BLaER1 treated with 17β-estradiol and CSF1 and Interleukin-3, amounts not matched to agents 10 nM and 100 nM (cell line): ENCODE results near the gene TMIE.
A peak's percentile ranks its signal among the peaks of the same experiment; 100 is the strongest.

ENCODE experiments used
- H3K27ac ChIP-seq, 11 experiments: shearing (Covaris generic); formaldehyde crosslinking; 2 replicates each; pipeline ENCODE4 v1.8.1; 2022
- H3K27me3 ChIP-seq, 11 experiments: shearing (Covaris generic); formaldehyde crosslinking; 2 replicates each; pipeline ENCODE4 v1.8.1; 2022
- H3K36me3 ChIP-seq, 11 experiments: shearing (Covaris generic); formaldehyde crosslinking; 2 replicates each; pipeline ENCODE4 v1.8.1; 2022
- H3K4me1 ChIP-seq, 10 experiments: shearing (Covaris generic); formaldehyde crosslinking; 2 replicates each; pipeline ENCODE4 v1.8.1; 2022
- H3K4me2 ChIP-seq, 11 experiments: shearing (Covaris generic); formaldehyde crosslinking; 2 replicates each; pipeline ENCODE4 v1.8.1; 2022
- H3K4me3 ChIP-seq, 10 experiments: shearing (Covaris generic); formaldehyde crosslinking; 2 replicates each; pipeline ENCODE4 v1.8.1; 2022
- H3K9ac ChIP-seq, 11 experiments: shearing (Covaris generic); formaldehyde crosslinking; 2 replicates each; pipeline ENCODE4 v1.8.1; 2022
- H3K9me3 ChIP-seq, 11 experiments: shearing (Covaris generic); formaldehyde crosslinking; replicated peaks in 1 of 11; 2 replicates each; pipeline ENCODE4 v1.8.1; 2022
- H4K20me1 ChIP-seq, 11 experiments: shearing (Covaris generic); formaldehyde crosslinking; 2 replicates each; pipeline ENCODE4 v1.8.1; 2022
- Cebpa-rat ChIP-seq, 11 experiments: shearing (Covaris generic); IDR thresholded peaks; 2 replicates each; pipeline ENCODE4 v1.8.1; 2022

TMIE gene

GRCh38 chr3:46662771-46663551, 38.2 kb upstream of the TMIE start:
- Histone ChIP-seq H3K4me2 (peak overlapping the region in 1 of 11 experiments; percentile 5; a peak in 1 of 22 replicates), H3K27ac (no peak overlapping the region), H4K20me1 (no peaks in the 10 kb centered on the region; a peak in 1 of 22 replicates), H3K36me3 (no peaks in the 10 kb centered on the region), H3K4me1 (peaks cover 18 to 39% (median 32%) of the 10 kb centered on the region in 10 experiments), H3K27me3 (no peaks in the 10 kb centered on the region; a peak in 1 of 22 replicates), H3K9ac (no peak overlapping the region), H3K4me3 (no peak overlapping the region), H3K9me3 (no peaks in the 10 kb centered on the region)
- no peak for TF ChIP-seq Cebpa-rat (IDR thresholded peaks at IDR 0.05)

- TF ChIP-seq Cebpa-rat (IDR thresholded peaks at IDR 0.05) = no peak
- peaks cover 17 to 34% (median 27%) of the 10 kb centered on the region in 10 experiments for H3K4me1 ChIP-seq
- H3K27me3 ChIP-seq = no peaks in the 10 kb centered on the region; a peak in 1 of 22 replicates
- H3K4me3 ChIP-seq = no peak overlapping the region
- peak overlapping the region in 1 of 11 experiments; percentile 5; a peak in 1 of 22 replicates for H3K4me2 ChIP-seq
- H3K9ac ChIP-seq = no peak overlapping the region
- no peaks in the 10 kb centered on the region for H3K9me3 ChIP-seq
- no peaks in the 10 kb centered on the region for H3K36me3 ChIP-seq
- H3K27ac ChIP-seq = no peak overlapping the region
- H4K20me1 ChIP-seq = no peaks in the 10 kb centered on the region; a peak in 1 of 22 replicates
These were observed 37.5 kb upstream of the TMIE start for GRCh38 chr3:46663591-46664135.

DNA sequence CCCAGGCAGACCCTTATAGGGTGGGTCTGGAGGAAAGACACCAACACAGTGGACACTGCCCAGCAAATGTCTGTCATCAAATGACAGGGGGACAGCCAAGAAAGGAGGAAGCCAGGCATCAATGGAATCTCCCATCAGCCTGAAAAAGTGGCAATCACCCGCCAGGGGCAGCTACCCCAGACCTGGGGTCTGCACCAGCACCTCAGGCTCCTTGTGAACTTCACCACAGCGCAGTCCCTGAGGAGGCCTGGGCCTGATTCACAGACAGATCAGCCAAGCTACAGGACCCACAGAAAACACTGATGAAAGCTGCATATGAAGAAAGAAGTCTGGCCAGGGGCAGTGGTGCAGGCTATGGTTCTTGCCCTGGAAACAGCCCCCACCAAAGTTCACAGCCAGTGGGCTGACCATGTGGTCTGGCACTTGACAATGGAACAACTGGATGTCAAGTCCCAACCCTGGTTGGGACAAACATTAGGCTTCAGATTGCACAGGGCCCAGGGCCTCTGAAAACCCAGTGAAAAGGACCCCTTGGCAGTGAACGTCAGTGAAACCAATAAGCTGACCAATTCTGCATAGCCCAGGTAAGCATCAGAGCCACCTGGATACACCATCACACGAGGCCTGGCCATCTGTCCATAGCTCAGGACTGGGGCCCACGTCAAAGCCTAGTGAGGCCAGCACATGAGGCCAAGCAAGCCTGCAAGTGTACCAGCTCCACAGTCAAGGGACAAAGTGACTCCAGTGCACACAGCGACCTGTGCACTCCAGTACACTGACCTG, 36.8 kb upstream of the TMIE start:
- Histone ChIP-seq H3K4me2 (no peak overlapping the region), H4K20me1 (no peaks in the 10 kb centered on the region; a peak in 1 of 22 replicates), H3K27me3 (no peaks in the 10 kb centered on the region; a peak in 1 of 22 replicates), H3K4me3 (no peak overlapping the region), H3K9me3 (no peaks in the 10 kb centered on the region), H3K36me3 (no peaks in the 10 kb centered on the region), H3K27ac (no peak overlapping the region), H3K4me1 (peaks cover 16 to 27% (median 22%) of the 10 kb centered on the region in 10 experiments), H3K9ac (no peak overlapping the region)
- no peak for TF ChIP-seq Cebpa-rat (IDR thresholded peaks at IDR 0.05)

DNA sequence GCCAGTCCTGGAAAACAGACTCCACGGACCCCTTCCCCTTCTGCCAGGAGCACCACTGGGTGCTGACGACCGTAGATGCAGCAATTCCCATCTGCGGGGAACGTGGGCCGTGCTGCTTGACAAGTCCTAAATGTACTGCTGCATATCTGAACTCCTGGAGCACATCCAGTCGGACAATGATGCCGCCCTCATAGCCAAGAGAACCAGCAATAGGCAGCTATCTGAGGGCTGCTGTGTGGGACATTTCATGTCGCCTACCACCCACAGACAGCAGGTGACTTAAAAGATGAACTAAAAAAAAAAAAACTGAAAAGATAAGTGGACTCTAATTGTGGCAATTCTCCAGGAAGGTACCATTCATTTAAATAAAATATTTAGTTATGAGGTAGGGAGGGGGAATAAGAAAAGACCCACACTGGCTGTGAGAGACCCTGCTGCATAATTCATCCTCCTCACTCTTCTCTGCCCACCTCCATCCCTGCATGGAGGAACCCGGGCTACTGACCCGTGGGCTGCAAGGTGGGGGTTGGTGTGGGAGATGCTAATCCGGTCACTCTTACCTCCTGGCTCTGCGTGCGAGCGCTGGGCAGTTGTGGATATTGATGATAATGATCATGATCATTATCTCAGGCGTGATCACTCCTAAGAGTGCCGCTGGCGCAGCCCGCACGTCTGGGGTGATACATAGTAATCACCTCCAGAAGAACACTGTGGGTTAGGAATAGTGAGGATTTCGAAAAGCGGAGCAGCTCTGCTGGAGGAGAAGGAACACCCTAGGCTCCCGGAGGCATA, 36.0 kb upstream of the TMIE start:
- no peak overlapping the region for H3K9ac ChIP-seq
- H3K9me3 ChIP-seq = no peaks in the 10 kb centered on the region
- H3K4me2 ChIP-seq = no peak overlapping the region
- no peaks in the 10 kb centered on the region; a peak in 1 of 22 replicates for H4K20me1 ChIP-seq
- H3K27ac ChIP-seq = no peak overlapping the region
- H3K4me1 ChIP-seq = peaks cover 8 to 19% (median 15%) of the 10 kb centered on the region in 10 experiments; a peak in 19 of 20 replicates
- H3K27me3 ChIP-seq = no peaks in the 10 kb centered on the region
- no peak for TF ChIP-seq Cebpa-rat (IDR thresholded peaks at IDR 0.05)
- H3K4me3 ChIP-seq = no peak overlapping the region
- no peaks in the 10 kb centered on the region for H3K36me3 ChIP-seq

- no peak for TF ChIP-seq Cebpa-rat (IDR thresholded peaks at IDR 0.05)
- peaks cover 2 to 18% (median 12%) of the 10 kb centered on the region in 10 experiments; a peak in 19 of 20 replicates for H3K4me1 ChIP-seq
- H3K9ac ChIP-seq = no peak overlapping the region
- no peak overlapping the region for H3K27ac ChIP-seq
- H3K27me3 ChIP-seq = no peaks in the 10 kb centered on the region
- H3K36me3 ChIP-seq = no peaks in the 10 kb centered on the region
- H3K4me3 ChIP-seq = no peak overlapping the region
- no peak overlapping the region for H3K4me2 ChIP-seq
- no peaks in the 10 kb centered on the region for H3K9me3 ChIP-seq
- H4K20me1 ChIP-seq = no peaks in the 10 kb centered on the region
These were observed 35.3 kb upstream of the TMIE start for GRCh38 chr3:46665763-46666452.

- Histone ChIP-seq H3K36me3 (no peaks in the 10 kb centered on the region), H3K4me3 (no peak overlapping the region), H3K9me3 (no peaks in the 10 kb centered on the region), H3K27me3 (no peaks in the 10 kb centered on the region), H4K20me1 (no peaks in the 10 kb centered on the region), H3K9ac (no peak overlapping the region), H3K4me2 (no peak overlapping the region), H3K4me1 (peaks cover 0 to 18% (median 12%) of the 10 kb centered on the region in 10 experiments; a peak in 13 of 20 replicates), H3K27ac (no peak overlapping the region)
- TF ChIP-seq Cebpa-rat (IDR thresholded peaks at IDR 0.05) = no peak
These were observed 34.7 kb upstream of the TMIE start for GRCh38 chr3:46666453-46666845.

DNA sequence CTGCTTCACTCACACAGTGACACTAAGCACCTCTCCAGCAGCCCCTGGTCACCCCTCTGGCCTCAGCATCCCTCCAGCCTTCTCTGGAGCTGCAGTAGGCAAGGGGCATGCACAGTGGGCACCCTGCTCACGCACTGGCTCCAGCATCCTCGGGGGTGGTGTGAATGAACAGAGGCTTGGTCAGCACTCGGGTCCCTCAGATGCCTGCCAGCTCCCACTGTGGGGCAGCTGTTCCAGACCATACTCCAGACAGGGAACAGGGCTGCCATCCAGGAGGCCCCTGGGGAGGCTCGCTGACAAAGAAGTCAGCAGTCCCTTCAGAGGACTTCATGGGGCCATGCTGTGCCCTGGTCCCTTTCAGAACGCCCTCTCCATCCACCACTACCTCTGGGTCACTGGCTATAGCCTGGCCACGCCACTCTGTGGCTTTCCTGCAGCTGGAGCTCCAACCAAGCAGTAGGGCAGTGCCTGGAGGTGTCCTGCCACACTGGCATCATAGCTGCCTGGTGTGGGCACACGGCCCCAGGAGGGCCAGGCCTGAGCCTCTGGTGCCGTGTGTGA, 34.1 kb upstream of the TMIE start:
- H3K4me1 ChIP-seq = peaks cover 0 to 19% (median 11%) of the 10 kb centered on the region in 10 experiments; a peak in 12 of 20 replicates
- H3K9me3 ChIP-seq = no peaks in the 10 kb centered on the region
- no peak overlapping the region for H3K4me2 ChIP-seq
- no peaks in the 10 kb centered on the region for H3K27me3 ChIP-seq
- H4K20me1 ChIP-seq = no peaks in the 10 kb centered on the region
- H3K9ac ChIP-seq = no peak overlapping the region
- no peak for TF ChIP-seq Cebpa-rat (IDR thresholded peaks at IDR 0.05)
- H3K4me3 ChIP-seq = no peak overlapping the region
- no peaks in the 10 kb centered on the region for H3K36me3 ChIP-seq
- no peak overlapping the region for H3K27ac ChIP-seq

- Histone ChIP-seq H3K4me1 (peaks cover 0 to 19% (median 11%) of the 10 kb centered on the region in 10 experiments; a peak in 12 of 20 replicates), H3K9me3 (no peaks in the 10 kb centered on the region), H3K4me2 (no peak overlapping the region), H3K27me3 (no peaks in the 10 kb centered on the region), H4K20me1 (no peaks in the 10 kb centered on the region), H3K27ac (no peak overlapping the region), H3K4me3 (no peak overlapping the region), H3K9ac (no peak overlapping the region), H3K36me3 (no peaks in the 10 kb centered on the region)
- no peak for TF ChIP-seq Cebpa-rat (IDR thresholded peaks at IDR 0.05)
These were observed 33.5 kb upstream of the TMIE start for GRCh38 chr3:46667657-46668056.
